ENCODE results near the gene LZTS2. TPM values are rescaled to one million over a fixed set of nuclear protein-coding genes. Genes with fewer than 3 reads are reported as not detected.

The LZTS2 gene
- total RNA-seq, 1 donor from 2014 or later = 83.2 TPM

DNA sequence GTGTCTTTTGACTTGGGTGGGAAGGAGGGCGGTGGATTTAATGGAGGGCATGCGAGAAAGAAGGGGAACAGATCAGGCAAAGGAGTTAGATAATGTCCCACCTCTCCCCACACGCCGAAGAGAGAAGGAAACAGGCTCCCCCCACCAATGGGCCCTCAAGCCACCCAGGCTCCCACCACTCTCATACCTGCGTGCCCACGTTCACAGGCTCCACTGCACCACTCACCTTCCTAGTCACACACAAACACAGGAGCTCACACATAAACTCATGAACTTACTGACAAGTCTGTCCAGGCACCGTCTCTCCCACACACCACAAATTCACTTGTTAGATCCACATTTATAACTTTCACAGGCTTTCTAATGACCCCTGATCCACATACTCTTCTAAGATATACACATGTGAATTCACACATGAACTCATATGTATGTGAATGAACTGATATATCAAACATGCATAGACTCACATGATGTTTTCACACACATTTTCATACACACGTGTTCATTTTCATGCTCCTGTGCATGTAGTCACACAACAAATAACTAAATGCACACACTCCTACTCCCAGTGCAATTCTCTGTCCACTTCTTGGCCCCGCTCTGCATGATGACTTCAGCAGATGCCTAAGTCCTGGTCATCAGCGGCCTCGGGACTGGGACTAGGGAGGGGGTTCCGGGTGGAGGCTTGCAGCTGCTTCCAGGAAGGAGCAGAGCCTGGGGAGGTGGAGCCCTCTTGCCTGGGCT is 1.5 kb downstream of the LZTS2 start:
- no peaks in the 10 kb centered on the region for H3K27me3 Mint-ChIP-seq
- H3K36me3 Mint-ChIP-seq (ENCODE audit: insufficient read depth) = peaks cover 5% of the 10 kb centered on the region
- peaks cover 16% of the 10 kb centered on the region for H3K4me1 Mint-ChIP-seq (ENCODE audit: low read depth)
- H3K9me3 Mint-ChIP-seq (ENCODE audit: low read depth) = no peaks in the 10 kb centered on the region
- no peak for DNase-seq (ENCODE audit: low spot score, unreplicated experiment)
- peak overlapping the region; percentile 86 for H3K27ac Mint-ChIP-seq
- TF ChIP-seq, protein P1, sequence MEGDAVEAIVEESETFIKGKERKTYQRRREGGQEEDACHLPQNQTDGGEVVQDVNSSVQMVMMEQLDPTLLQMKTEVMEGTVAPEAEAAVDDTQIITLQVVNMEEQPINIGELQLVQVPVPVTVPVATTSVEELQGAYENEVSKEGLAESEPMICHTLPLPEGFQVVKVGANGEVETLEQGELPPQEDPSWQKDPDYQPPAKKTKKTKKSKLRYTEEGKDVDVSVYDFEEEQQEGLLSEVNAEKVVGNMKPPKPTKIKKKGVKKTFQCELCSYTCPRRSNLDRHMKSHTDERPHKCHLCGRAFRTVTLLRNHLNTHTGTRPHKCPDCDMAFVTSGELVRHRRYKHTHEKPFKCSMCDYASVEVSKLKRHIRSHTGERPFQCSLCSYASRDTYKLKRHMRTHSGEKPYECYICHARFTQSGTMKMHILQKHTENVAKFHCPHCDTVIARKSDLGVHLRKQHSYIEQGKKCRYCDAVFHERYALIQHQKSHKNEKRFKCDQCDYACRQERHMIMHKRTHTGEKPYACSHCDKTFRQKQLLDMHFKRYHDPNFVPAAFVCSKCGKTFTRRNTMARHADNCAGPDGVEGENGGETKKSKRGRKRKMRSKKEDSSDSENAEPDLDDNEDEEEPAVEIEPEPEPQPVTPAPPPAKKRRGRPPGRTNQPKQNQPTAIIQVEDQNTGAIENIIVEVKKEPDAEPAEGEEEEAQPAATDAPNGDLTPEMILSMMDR (IDR thresholded peaks at IDR 0.05; ENCODE audit: unreplicated experiment) = no peak
- H3K4me3 Mint-ChIP-seq (ENCODE audit: low read depth) = peak overlapping the region; percentile 75

DNA sequence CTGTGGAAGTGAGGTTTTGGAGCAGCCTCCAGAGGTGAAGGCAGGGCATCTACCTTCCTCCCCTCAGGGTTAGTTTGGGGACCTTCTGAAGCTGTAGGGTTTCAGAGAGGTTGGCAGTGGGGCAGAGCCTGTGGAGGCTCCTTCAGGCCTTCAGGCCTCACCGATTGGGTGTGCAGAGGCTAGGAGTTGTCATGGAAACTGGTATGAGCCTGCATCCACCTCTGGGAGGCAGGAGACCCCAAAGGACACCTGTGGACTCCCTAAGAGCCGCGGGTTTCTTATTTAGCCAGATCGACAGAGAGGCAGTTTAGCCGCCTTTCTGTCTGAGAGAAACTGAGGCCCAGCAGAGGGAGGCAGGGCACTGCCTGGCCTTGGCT is 2.0 kb downstream of the LZTS2 start:
- DNase-seq (ENCODE audit: low spot score, unreplicated experiment) = no peak
- Mint-ChIP-seq H3K9me3 (ENCODE audit: low read depth) (no peaks in the 10 kb centered on the region), H3K4me1 (ENCODE audit: low read depth) (peaks cover 16% of the 10 kb centered on the region), H3K27ac (no peak overlapping the region), H3K36me3 (ENCODE audit: insufficient read depth) (peaks cover 6% of the 10 kb centered on the region), H3K4me3 (ENCODE audit: low read depth) (no peak overlapping the region), H3K27me3 (no peaks in the 10 kb centered on the region)
- TF ChIP-seq, protein P1 (IDR thresholded peaks at IDR 0.05; ENCODE audit: unreplicated experiment) = no peak

DNA sequence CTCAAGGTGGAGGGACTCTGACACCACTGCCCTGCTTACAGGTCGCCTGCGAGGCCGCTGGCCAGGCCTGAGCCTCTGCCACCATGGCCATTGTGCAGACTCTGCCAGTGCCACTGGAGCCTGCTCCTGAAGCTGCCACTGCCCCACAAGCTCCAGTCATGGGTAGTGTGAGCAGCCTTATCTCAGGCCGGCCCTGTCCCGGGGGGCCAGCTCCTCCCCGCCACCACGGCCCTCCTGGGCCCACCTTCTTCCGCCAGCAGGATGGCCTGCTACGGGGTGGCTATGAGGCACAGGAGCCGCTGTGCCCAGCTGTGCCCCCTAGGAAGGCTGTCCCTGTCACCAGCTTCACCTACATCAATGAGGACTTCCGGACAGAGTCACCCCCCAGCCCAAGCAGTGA is 2.8 kb downstream of the LZTS2 start:
- TF ChIP-seq, protein P1 (IDR thresholded peaks at IDR 0.05; ENCODE audit: unreplicated experiment) = no peak
- H3K27me3 Mint-ChIP-seq = no peaks in the 10 kb centered on the region
- no peaks in the 10 kb centered on the region for H3K9me3 Mint-ChIP-seq (ENCODE audit: low read depth)
- no peak overlapping the region for H3K4me3 Mint-ChIP-seq (ENCODE audit: low read depth)
- no peak overlapping the region for H3K27ac Mint-ChIP-seq
- peaks cover 6% of the 10 kb centered on the region for H3K36me3 Mint-ChIP-seq (ENCODE audit: insufficient read depth)
- H3K4me1 Mint-ChIP-seq (ENCODE audit: low read depth) = peaks cover 16% of the 10 kb centered on the region
- no peak for DNase-seq (ENCODE audit: low spot score, unreplicated experiment)

DNA sequence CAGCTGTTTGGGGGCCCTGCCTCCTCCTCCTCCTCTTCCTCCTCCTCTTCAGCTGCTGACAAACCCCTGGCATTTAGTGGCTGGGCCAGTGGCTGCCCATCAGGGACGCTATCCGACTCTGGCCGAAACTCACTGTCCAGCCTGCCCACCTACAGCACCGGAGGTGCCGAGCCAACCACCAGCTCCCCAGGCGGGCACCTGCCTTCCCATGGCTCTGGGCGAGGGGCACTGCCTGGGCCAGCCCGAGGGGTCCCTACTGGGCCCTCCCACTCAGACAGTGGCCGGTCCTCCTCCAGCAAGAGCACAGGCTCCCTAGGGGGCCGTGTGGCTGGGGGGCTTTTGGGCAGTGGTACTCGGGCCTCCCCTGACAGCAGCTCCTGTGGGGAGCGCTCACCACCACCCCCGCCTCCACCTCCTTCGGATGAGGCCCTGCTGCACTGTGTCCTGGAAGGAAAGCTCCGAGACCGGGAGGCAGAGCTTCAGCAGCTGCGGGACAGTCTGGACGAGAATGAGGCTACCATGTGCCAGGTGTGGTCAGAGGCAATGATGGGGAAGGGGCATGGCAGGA is 4.1 kb downstream of the LZTS2 start:
- Mint-ChIP-seq H3K9me3 (ENCODE audit: low read depth) (no peaks in the 10 kb centered on the region), H3K27ac (no peak overlapping the region), H3K4me1 (ENCODE audit: low read depth) (peaks cover 10% of the 10 kb centered on the region), H3K4me3 (ENCODE audit: low read depth) (no peak overlapping the region), H3K36me3 (ENCODE audit: insufficient read depth) (peaks cover 6% of the 10 kb centered on the region), H3K27me3 (no peaks in the 10 kb centered on the region)
- no peak for DNase-seq (ENCODE audit: low spot score, unreplicated experiment)
- TF ChIP-seq, protein P1 (IDR thresholded peaks at IDR 0.05; ENCODE audit: unreplicated experiment) = no peak

DNA sequence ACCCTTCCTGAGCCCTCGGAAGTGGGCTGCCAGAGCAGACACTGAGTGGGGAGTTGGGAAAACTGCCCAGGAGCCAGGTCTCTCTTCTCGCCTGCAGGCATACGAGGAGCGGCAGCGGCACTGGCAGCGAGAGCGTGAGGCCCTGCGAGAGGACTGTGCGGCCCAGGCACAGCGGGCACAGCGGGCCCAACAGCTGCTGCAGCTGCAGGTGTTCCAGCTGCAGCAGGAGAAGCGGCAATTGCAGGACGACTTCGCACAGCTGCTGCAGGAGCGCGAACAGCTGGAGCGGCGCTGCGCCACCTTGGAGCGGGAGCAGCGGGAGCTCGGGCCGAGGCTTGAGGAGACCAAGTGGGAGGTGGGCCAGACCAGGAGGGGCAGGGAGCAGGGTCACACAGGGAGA is 5.8 kb downstream of the LZTS2 start:
- H3K27me3 Mint-ChIP-seq = no peaks in the 10 kb centered on the region
- no peak overlapping the region for H3K4me3 Mint-ChIP-seq (ENCODE audit: low read depth)
- peaks cover 6% of the 10 kb centered on the region for H3K36me3 Mint-ChIP-seq (ENCODE audit: insufficient read depth)
- no peaks in the 10 kb centered on the region for H3K9me3 Mint-ChIP-seq (ENCODE audit: low read depth)
- no peak for DNase-seq (ENCODE audit: low spot score, unreplicated experiment)
- H3K4me1 Mint-ChIP-seq (ENCODE audit: low read depth) = peaks cover 12% of the 10 kb centered on the region
- H3K27ac Mint-ChIP-seq = no peak overlapping the region
- TF ChIP-seq, protein P1 (IDR thresholded peaks at IDR 0.05; ENCODE audit: unreplicated experiment) = no peak
